HG03558 (cell line): Measurements from ENCODE around the gene SIL1.
"Not testable (repeated sequence)": the region's sequence is repeated elsewhere in the genome, so short reads cannot be mapped to it uniquely, and the experiment has no call there.

ENCODE experiments used
- ATAC-seq: cut with Tn5 transposase; IDR thresholded peaks from one replicate; pipeline ENCODE4 v1.9.1; 2021; ENCODE audit warnings: moderate number of reproducible peaks; ENCODE audit not compliant: unreplicated experiment; ENCODE audit errors: extremely low read depth

Gene SIL1

GRCh38 chr5:139197710-139198669 lies at the start of gene SIL1:
SIL1 (minus strand) TSS chr5:139198368; CDS start chr5:139127843, 70,525 bp downstream.
- no peak for ATAC-seq

- no peak for ATAC-seq
These were observed 48.2 kb upstream of the SIL1 start for GRCh38 chr5:139246394-139246793.

- ATAC-seq: no peak
These were observed 47.6 kb upstream of the SIL1 start for GRCh38 chr5:139245637-139246339.

GRCh38 chr5:139243425-139243970 lies 45.3 kb upstream of the SIL1 start:
- ATAC-seq: no peak

GRCh38 chr5:139241139-139241538 lies 43.0 kb upstream of the SIL1 start:
- ATAC-seq: no peak

- ATAC-seq: no peak
These were observed 38.3 kb upstream of the SIL1 start for GRCh38 chr5:139236479-139236878.

- ATAC-seq: no peak
These were observed 34.1 kb upstream of the SIL1 start for GRCh38 chr5:139232147-139232724.

GRCh38 chr5:139228201-139228803 lies 30.1 kb upstream of the SIL1 start:
- ATAC-seq: no peak

GRCh38 chr5:139226131-139226530 lies 28.0 kb upstream of the SIL1 start:
- ATAC-seq: no peak

- ATAC-seq: no peak
These were observed 25.3 kb upstream of the SIL1 start for GRCh38 chr5:139223481-139223880.

- ATAC-seq: no peak
These were observed 24.2 kb upstream of the SIL1 start for GRCh38 chr5:139222346-139222745.

- ATAC-seq: not testable (repeated sequence)
These were observed 19.9 kb upstream of the SIL1 start for GRCh38 chr5:139218038-139218437.

- no peak for ATAC-seq
These were observed 17.2 kb upstream of the SIL1 start for GRCh38 chr5:139215107-139215975.

GRCh38 chr5:139214646-139215045 lies 16.5 kb upstream of the SIL1 start:
- no peak for ATAC-seq

- ATAC-seq: no peak
These were observed 14.7 kb upstream of the SIL1 start for GRCh38 chr5:139212906-139213305.

GRCh38 chr5:139212486-139212885 lies 14.3 kb upstream of the SIL1 start:
- no peak for ATAC-seq

- no peak for ATAC-seq
These were observed 12.4 kb upstream of the SIL1 start for GRCh38 chr5:139210585-139210984.

GRCh38 chr5:139207297-139208000 lies 9.3 kb upstream of the SIL1 start:
- no peak for ATAC-seq

GRCh38 chr5:139205586-139205985 lies 7.4 kb upstream of the SIL1 start:
- ATAC-seq: no peak
